PC-9 (cell line): Measurements from ENCODE around the gene SC5D. TPM values are rescaled to one million over a fixed set of nuclear protein-coding genes. Genes with fewer than 3 reads are reported as not detected.

Source experiments
- BruUV-seq: library from RNA; stranded (reverse); fragments of 400-500 nt; replicated peaks from 2 replicates; lab custom pipeline; 2021; lab: Mats Ljungman, UMichigan
- CTCF ChIA-PET: fragments of 300-600 bp; sonication (Branson Sonifier 250); formaldehyde crosslinking; loops from one replicate; lab custom pipeline; 2022; ENCODE audit warnings: antibody characterized with exemption; lab: Charles Lee
- POLR2A ChIA-PET: fragments of 300-600 bp; sonication (Branson Sonifier 250); formaldehyde crosslinking; loops from one replicate; lab custom pipeline; 2022; ENCODE audit warnings: antibody characterized with exemption; ENCODE audit not compliant: unreplicated experiment; lab: Charles Lee
- DNase-seq, 2 experiments: peaks; one replicate each; pipeline versions ENCODE4 v3.0.0 to v3.0.0-alpha.2; 2015 to 2022; ENCODE audit warnings: mixed read lengths in 1 of 2
- H2AFZ ChIP-seq: fragments of 200-600 bp; sonication (generic); 2 replicates; pipeline ENCODE4 v1.8.1; 2017; ENCODE audit warnings: antibody characterized with exemption
- H3F3A ChIP-seq: fragments of 200-600 bp; sonication (generic); 2 replicates; pipeline ENCODE4 v1.8.1; 2017; ENCODE audit warnings: antibody characterized with exemption, mild to moderate bottlenecking, low read depth; ENCODE audit not compliant: insufficient read depth
- H3K27ac ChIP-seq: fragments of 200-600 bp; sonication (generic); 2 replicates; pipeline ENCODE4 v1.6.1; 2016; ENCODE audit warnings: mixed run types
- H3K27me3 ChIP-seq: fragments of 200-600 bp; sonication (generic); 2 replicates; pipeline ENCODE4 v1.6.1; 2016; ENCODE audit warnings: low read depth, mixed run types; ENCODE audit not compliant: insufficient read depth
- H3K36me3 ChIP-seq: fragments of 200-600 bp; sonication (generic); 2 replicates; pipeline ENCODE4 v1.6.1; 2016; ENCODE audit warnings: low read depth, mixed run types
- H3K4me1 ChIP-seq: fragments of 200-600 bp; sonication (generic); replicated peaks from 2 replicates; pipeline ENCODE4 v1.6.1; 2016; ENCODE audit warnings: mixed run types; ENCODE audit not compliant: insufficient read depth
- H3K4me2 ChIP-seq: fragments of 200-600 bp; sonication (generic); 2 replicates; pipeline ENCODE4 v1.6.1; 2017; ENCODE audit warnings: mixed run types
- H3K4me3 ChIP-seq: fragments of 200-600 bp; sonication (generic); 2 replicates; pipeline ENCODE4 v1.6.1; 2016; ENCODE audit warnings: mixed run types
- H3K79me2 ChIP-seq: fragments of 200-600 bp; sonication (generic); 2 replicates; pipeline ENCODE4 v1.6.1; 2017; ENCODE audit warnings: low read depth, mixed run types
- H3K9me2 ChIP-seq: fragments of 200-600 bp; sonication (generic); 2 replicates; pipeline ENCODE4 v1.8.1; 2017; ENCODE audit warnings: mild to moderate bottlenecking; ENCODE audit not compliant: insufficient read depth
- H3K9me3 ChIP-seq: fragments of 200-600 bp; sonication (generic); 2 replicates; pipeline ENCODE4 v1.8.1; 2016; ENCODE audit warnings: low read depth; ENCODE audit not compliant: insufficient read depth
- H4K20me1 ChIP-seq: fragments of 200-600 bp; sonication (generic); 2 replicates; pipeline ENCODE4 v1.8.1; 2017; ENCODE audit not compliant: insufficient read depth
- EZH2 ChIP-seq: fragments of 200-600 bp; sonication (generic); IDR thresholded peaks from 2 replicates; pipeline ENCODE4 v1.8.0; 2017; ENCODE audit warnings: antibody characterized with exemption, low read depth
- intact Hi-C: fragments of 100-400 bp; cut with micrococcal nuclease; formaldehyde crosslinking; loops from one replicate; pipeline ENCODE4 v1.10.0; 2022; ENCODE audit not compliant: unreplicated experiment
- total RNA-seq: library from RNA; stranded (reverse); gene quantifications from 2 replicates; pipeline ENCODE4 v1.2.3, GENCODE V29; 2021
- TF ChIP-seq, protein P1 (sequence below): fragments of 200-600 bp; sonication (generic); conservative IDR thresholded peaks from 2 replicates; pipeline ENCODE4 v1.6.1; 2017; ENCODE audit warnings: mixed run types, antibody characterized with exemption, mild to moderate bottlenecking, moderate library complexity

Gene SC5D
- total RNA-seq, 1 experiment from 2014 or later: 16.9 TPM

GRCh38 chr11:121254756-121255155 is 37.8 kb upstream of the SC5D start:
- Histone ChIP-seq H3K4me1 (peaks cover 29% of the 10 kb centered on the region), H2AFZ (no peak overlapping the region), H4K20me1 (no peaks in the 10 kb centered on the region), H3K27ac (no peak overlapping the region), H3K36me3 (no peaks in the 10 kb centered on the region), H3K79me2 (no peaks in the 10 kb centered on the region), H3K4me3 (no peak overlapping the region), H3K4me2 (no peak overlapping the region), H3K27me3 (no peaks in the 10 kb centered on the region), H3K9me3 (no peaks in the 10 kb centered on the region; the same call in 1 of the 2 replicates), H3F3A (peaks cover 7% of the 10 kb centered on the region), H3K9me2 (no peaks in the 10 kb centered on the region)
- DNase-seq: no peak
- BruUV-seq: no TSS peak
- ChIA-PET CTCF (no interaction called here), POLR2A (no interaction called here)
- TF ChIP-seq EZH2: no peak
- TF ChIP-seq, protein P1, sequence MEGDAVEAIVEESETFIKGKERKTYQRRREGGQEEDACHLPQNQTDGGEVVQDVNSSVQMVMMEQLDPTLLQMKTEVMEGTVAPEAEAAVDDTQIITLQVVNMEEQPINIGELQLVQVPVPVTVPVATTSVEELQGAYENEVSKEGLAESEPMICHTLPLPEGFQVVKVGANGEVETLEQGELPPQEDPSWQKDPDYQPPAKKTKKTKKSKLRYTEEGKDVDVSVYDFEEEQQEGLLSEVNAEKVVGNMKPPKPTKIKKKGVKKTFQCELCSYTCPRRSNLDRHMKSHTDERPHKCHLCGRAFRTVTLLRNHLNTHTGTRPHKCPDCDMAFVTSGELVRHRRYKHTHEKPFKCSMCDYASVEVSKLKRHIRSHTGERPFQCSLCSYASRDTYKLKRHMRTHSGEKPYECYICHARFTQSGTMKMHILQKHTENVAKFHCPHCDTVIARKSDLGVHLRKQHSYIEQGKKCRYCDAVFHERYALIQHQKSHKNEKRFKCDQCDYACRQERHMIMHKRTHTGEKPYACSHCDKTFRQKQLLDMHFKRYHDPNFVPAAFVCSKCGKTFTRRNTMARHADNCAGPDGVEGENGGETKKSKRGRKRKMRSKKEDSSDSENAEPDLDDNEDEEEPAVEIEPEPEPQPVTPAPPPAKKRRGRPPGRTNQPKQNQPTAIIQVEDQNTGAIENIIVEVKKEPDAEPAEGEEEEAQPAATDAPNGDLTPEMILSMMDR: no peak
- intact Hi-C loops: no loop called here

DNA sequence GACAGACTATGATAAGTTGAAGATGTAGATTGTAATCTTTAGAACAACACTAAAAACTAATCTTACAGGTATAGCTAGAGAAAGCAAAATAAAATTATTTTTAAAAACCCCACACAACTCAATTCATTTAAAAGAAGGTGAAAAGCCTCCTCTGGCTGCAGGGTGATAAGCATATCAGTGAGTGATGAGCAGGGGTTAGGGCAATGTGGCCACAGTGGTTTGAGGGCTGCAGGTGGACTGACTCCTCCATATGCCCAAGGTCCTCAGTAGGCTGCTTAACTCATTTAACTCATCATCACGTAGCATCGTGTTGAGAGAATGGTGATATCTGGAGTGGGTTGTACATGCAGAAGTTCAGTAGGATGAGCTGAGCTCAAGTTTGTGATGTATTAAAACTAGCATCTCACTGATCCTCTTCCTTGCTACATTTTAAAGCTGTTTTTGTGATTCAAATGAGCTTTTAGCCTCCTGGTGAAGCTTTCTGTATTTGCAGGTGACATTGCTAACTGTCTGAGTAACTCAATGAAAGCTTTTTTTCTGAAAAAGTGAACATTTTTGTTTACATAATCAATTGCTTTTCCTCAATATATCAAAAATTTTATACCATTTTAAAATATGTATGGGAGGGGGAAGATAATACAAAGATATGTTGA is 37.0 kb upstream of the SC5D start:
- Histone ChIP-seq H3K4me2 (no peak overlapping the region), H3K27me3 (no peaks in the 10 kb centered on the region), H3K79me2 (no peaks in the 10 kb centered on the region), H3F3A (peaks cover 6% of the 10 kb centered on the region), H4K20me1 (no peaks in the 10 kb centered on the region), H3K36me3 (no peaks in the 10 kb centered on the region), H2AFZ (no peak overlapping the region), H3K4me3 (no peak overlapping the region), H3K27ac (no peak overlapping the region), H3K4me1 (peaks cover 29% of the 10 kb centered on the region), H3K9me3 (no peaks in the 10 kb centered on the region; the same call in 1 of the 2 replicates), H3K9me2 (no peaks in the 10 kb centered on the region)
- POLR2A ChIA-PET: no interaction called here
- BruUV-seq: no TSS peak
- CTCF ChIA-PET: no interaction called here
- intact Hi-C loops: no loop called here
- DNase-seq: no peak
- no peak for TF ChIP-seq EZH2
- TF ChIP-seq, protein P1: no peak

- no peak for TF ChIP-seq EZH2
- TF ChIP-seq, protein P1: no peak
- no TSS peak for BruUV-seq
- CTCF ChIA-PET: no interaction called here
Observed at GRCh38 chr11:121257289-121257688, 35.3 kb upstream of the SC5D start.

More at GRCh38 chr11:121257289-121257688, 35.3 kb upstream of the SC5D start:
- no peaks in the 10 kb centered on the region for H3K9me2 ChIP-seq
- no peak overlapping the region for H2AFZ ChIP-seq
- H3K36me3 ChIP-seq: no peaks in the 10 kb centered on the region
- H3K79me2 ChIP-seq: no peaks in the 10 kb centered on the region
- no peak overlapping the region for H3K4me3 ChIP-seq
- H3K9me3 ChIP-seq: no peaks in the 10 kb centered on the region; the same call in 1 of the 2 replicates
- H3K4me1 ChIP-seq: peaks cover 29% of the 10 kb centered on the region
- POLR2A ChIA-PET: no interaction called here
- no peak overlapping the region for H3K27ac ChIP-seq
- H3K27me3 ChIP-seq: no peaks in the 10 kb centered on the region
- no peak for DNase-seq
- no peak overlapping the region for H3K4me2 ChIP-seq
- peaks cover 3% of the 10 kb centered on the region for H3F3A ChIP-seq
- no peaks in the 10 kb centered on the region for H4K20me1 ChIP-seq
- intact Hi-C loops: no loop called here
